ENCODE data around the gene APOBEC3A. TPM values are rescaled to one million over a fixed set of nuclear protein-coding genes. Genes with fewer than 3 reads are reported as not detected.

APOBEC3A gene
- total RNA-seq, 2 donors from 2014 or later, result 1.4 TPM; not detected in 1

- intact Hi-C loops (cut with DNase I), result loop anchor here (5.0 kb wide), 1 partner anchor 50 kb away; the partner anchor contains the start of gene CBX6
Observed at GRCh38 chr22:38921806-38922205, 35.6 kb upstream of the APOBEC3A start.

GRCh38 chr22:38923463-38924346 lies 33.7 kb upstream of the APOBEC3A start:
- intact Hi-C loops (cut with DNase I), result loop anchor here (5.0 kb wide), 1 partner anchor 51 kb away; the partner anchor contains the start of gene CBX6

More at GRCh38 chr22:38921806-38922205, 35.6 kb upstream of the APOBEC3A start:
- H3K27me3 ChIP-seq, result no peaks in the 10 kb centered on the region
- H3K4me1 ChIP-seq, result peaks cover 12% of the 10 kb centered on the region
- peak; percentile 60 for DNase-seq
- H3K9ac ChIP-seq (ENCODE audit: low read depth in 2 of 2, low read length in 2 of 2), result peak overlapping the region in 1 of 2 donors; percentile 41
- no peak for TF ChIP-seq CTCF (IDR thresholded peaks at IDR 0.05)
- H3K9me3 ChIP-seq, result no peaks in the 10 kb centered on the region
- no peaks in the 10 kb centered on the region for H3K36me3 ChIP-seq
- H3K27ac ChIP-seq, result peak overlapping the region; percentile 48
- H3K4me3 ChIP-seq, result no peak overlapping the region

GRCh38 chr22:38924347-38924952 lies 33.0 kb upstream of the APOBEC3A start:
- intact Hi-C loops (cut with DNase I), result loop anchor here (5.0 kb wide), 1 partner anchor 52 kb away; the partner anchor contains the start of gene CBX6
- peak; percentile 90 for DNase-seq
- no peak overlapping the region for H3K4me3 ChIP-seq
- peak overlapping the region; percentile 94 for H3K27ac ChIP-seq
- H3K9ac ChIP-seq (ENCODE audit: low read depth in 2 of 2, low read length in 2 of 2), result peak overlapping the region in 1 of 2 donors; percentile 91
- no peaks in the 10 kb centered on the region for H3K36me3 ChIP-seq
- H3K9me3 ChIP-seq, result no peaks in the 10 kb centered on the region
- H3K4me1 ChIP-seq, result peaks cover 12% of the 10 kb centered on the region
- TF ChIP-seq CTCF (IDR thresholded peaks at IDR 0.05), result no peak
- no peaks in the 10 kb centered on the region for H3K27me3 ChIP-seq

More at GRCh38 chr22:38923463-38924346, 33.7 kb upstream of the APOBEC3A start:
- Histone ChIP-seq H3K9me3 (no peaks in the 10 kb centered on the region), H3K4me3 (no peak overlapping the region), H3K4me1 (peaks cover 12% of the 10 kb centered on the region), H3K27me3 (no peaks in the 10 kb centered on the region), H3K36me3 (no peaks in the 10 kb centered on the region), H3K9ac (ENCODE audit: low read depth in 2 of 2, low read length in 2 of 2) (peak overlapping the region in 1 of 2 donors; percentile 91), H3K27ac (peak overlapping the region; percentile 94)
- TF ChIP-seq CTCF (IDR thresholded peaks at IDR 0.05), result no peak
- peak; percentile 83 for DNase-seq

- Histone ChIP-seq H3K4me3 (no peak overlapping the region), H3K9me3 (no peaks in the 10 kb centered on the region), H3K27ac (no peak overlapping the region), H3K4me1 (peaks cover 12% of the 10 kb centered on the region), H3K36me3 (no peaks in the 10 kb centered on the region), H3K9ac (ENCODE audit: low read depth in 2 of 2, low read length in 2 of 2) (no peak overlapping the region), H3K27me3 (no peaks in the 10 kb centered on the region)
- TF ChIP-seq CTCF (IDR thresholded peaks at IDR 0.05), result no peak
- intact Hi-C loops (cut with DNase I), result loop anchor here (5.0 kb wide), 1 partner anchor 77 kb away; no protein-coding TSS in a partner anchor
- no peak for DNase-seq
Observed at GRCh38 chr22:38925571-38926041, 31.8 kb upstream of the APOBEC3A start.

GRCh38 chr22:38927033-38927781 lies 30.2 kb upstream of the APOBEC3A start:
- Histone ChIP-seq H3K4me3 (peak overlapping the region; percentile 29), H3K36me3 (no peaks in the 10 kb centered on the region), H3K27me3 (no peaks in the 10 kb centered on the region), H3K9me3 (no peaks in the 10 kb centered on the region), H3K4me1 (peaks cover 12% of the 10 kb centered on the region), H3K27ac (no peak overlapping the region), H3K9ac (ENCODE audit: low read depth in 2 of 2, low read length in 2 of 2) (peak overlapping the region in 1 of 2 donors; percentile 8)
- TF ChIP-seq CTCF (IDR thresholded peaks at IDR 0.05), result peak; percentile 61
- intact Hi-C loops (cut with DNase I), result loop anchor here (5.0 kb wide), 1 partner anchor 75 kb away; no protein-coding TSS in a partner anchor
- peak; percentile 77 for DNase-seq

All from colonic mucosa (tissue), 4 donors.